ENCODE measurements around the gene TMEM208.

Gene TMEM208

GRCh38 chr16:67202956-67203493, 23.9 kb upstream of the TMEM208 start:
- DNase-seq (ENCODE audit: low read depth) = no peak
- no peak overlapping the region for H3K4me3 ChIP-seq (ENCODE audit: low read length)
- no peak for TF ChIP-seq CTCF (conservative IDR thresholded peaks at IDR 0.05; ENCODE audit: low read depth, low read length)

- no peak for DNase-seq (ENCODE audit: low read depth)
- no peak overlapping the region for H3K4me3 ChIP-seq (ENCODE audit: low read length)
- no peak for TF ChIP-seq CTCF (conservative IDR thresholded peaks at IDR 0.05; ENCODE audit: low read depth, low read length)
Observed at GRCh38 chr16:67204076-67204475, 22.9 kb upstream of the TMEM208 start.

GRCh38 chr16:67206129-67206837, 20.6 kb upstream of the TMEM208 start:
- no peak overlapping the region for H3K4me3 ChIP-seq (ENCODE audit: low read length)
- TF ChIP-seq CTCF (conservative IDR thresholded peaks at IDR 0.05; ENCODE audit: low read depth, low read length) = no peak
- DNase-seq (ENCODE audit: low read depth) = no peak

- no peak for TF ChIP-seq CTCF (conservative IDR thresholded peaks at IDR 0.05; ENCODE audit: low read depth, low read length)
- no peak overlapping the region for H3K4me3 ChIP-seq (ENCODE audit: low read length)
- no peak for DNase-seq (ENCODE audit: low read depth)
Observed at GRCh38 chr16:67206838-67207248, 20.1 kb upstream of the TMEM208 start.

GRCh38 chr16:67207249-67208091, 19.5 kb upstream of the TMEM208 start:
- no peak overlapping the region for H3K4me3 ChIP-seq (ENCODE audit: low read length)
- TF ChIP-seq CTCF (conservative IDR thresholded peaks at IDR 0.05; ENCODE audit: low read depth, low read length) = no peak
- DNase-seq (ENCODE audit: low read depth) = no peak

- no peak for DNase-seq (ENCODE audit: low read depth)
- TF ChIP-seq CTCF (conservative IDR thresholded peaks at IDR 0.05; ENCODE audit: low read depth, low read length) = no peak
- no peak overlapping the region for H3K4me3 ChIP-seq (ENCODE audit: low read length)
Observed at GRCh38 chr16:67208154-67208896, 18.6 kb upstream of the TMEM208 start.
